Activated CD4-positive, alpha-beta T cell treated with anti-CD3 and anti-CD28 coated beads, Interleukin-10, Interleukin-2, amounts not matched to agents 100 ng/mL and 50 ng/mL, durations not matched to agents 16 hours and 8 hours (primary cell): Measurements from ENCODE around the gene PNMA6F.
"Not testable (repeated sequence)": the region's sequence is repeated elsewhere in the genome, so short reads cannot be mapped to it uniquely, and the experiment has no call there.

ENCODE experiments used
- DNase-seq: peaks from one replicate; pipeline ENCODE4 v3.0.0-alpha.2; 2020

PNMA6F gene

DNA sequence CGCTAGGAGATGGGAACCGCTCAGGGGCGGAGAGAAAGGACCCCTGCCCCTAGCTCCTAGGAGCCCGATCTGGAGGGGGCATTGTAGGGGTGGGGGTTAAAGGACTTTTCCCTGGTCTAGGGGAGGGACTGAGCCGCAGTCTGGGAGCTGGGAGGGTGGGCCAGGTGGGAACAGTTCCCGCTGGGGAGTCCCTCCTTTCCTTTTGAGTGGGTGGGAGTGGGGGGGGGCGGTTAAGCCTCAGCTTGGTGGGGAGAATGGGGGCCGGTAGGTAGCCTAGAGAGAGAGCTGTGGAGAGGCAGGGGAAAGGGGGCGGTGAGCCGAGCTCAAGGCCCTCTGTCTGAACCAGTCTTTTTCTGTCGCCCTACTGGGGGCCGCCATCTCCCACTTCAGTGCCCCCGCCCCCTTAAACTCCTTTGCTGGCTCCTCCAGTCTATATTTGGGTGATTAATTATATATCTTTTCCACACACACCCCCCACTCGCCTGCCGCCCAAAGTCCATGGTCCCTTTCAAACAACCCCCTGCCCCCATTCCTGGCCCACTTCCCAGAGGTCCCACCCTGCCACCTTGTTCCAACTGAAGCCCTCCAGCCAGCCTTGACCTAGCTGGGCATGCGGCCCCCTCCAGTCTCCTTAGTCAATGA lies 13.2 kb upstream of the PNMA6F start:
- DNase-seq: no peak

DNA sequence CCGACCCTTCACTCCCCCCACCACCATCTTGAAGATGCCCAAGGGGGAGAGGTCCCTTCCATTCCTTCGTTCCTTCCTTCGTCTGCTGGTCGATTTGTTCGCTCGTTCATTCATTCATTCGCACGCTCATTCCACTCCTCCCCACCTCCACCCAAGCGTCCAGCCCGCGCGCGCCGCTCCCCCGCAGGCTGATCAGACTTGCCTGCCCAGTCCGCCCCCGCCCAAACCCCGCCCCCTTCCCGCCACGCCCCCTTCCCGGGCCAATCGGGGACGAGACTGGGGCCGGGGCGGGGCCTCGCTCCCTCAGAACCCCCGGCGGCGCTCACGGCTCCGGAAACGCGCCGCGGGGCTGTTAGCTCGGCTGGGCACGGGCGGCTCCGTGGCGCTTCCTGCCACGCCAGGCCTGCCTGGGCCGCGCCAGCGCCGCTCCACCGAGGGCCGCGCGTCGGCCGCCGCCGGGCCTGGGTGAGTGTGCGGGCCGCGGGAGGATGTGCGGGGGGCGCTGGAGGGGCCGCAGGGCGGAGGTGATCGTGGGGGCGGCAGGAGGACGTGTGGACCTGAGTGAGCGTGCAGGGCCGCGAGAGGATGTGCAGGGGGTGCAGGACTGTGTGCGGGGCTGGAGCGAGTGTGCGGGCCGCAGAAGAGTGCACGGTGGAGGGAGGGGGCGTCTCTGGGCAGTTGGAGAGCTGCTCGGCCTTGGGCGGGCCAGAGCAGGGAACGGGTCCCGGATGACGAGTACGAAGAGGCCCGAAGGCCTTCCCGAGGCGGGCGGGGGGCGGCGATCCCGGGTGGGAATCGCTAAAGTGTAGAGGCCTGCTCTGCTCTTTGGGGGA lies 12.5 kb upstream of the PNMA6F start, which contains the start of gene ZNF275:
Gene ZNF275 (plus strand): TSS at position 333 of the 833 bp plus-strand sequence. CDS start 2,527 bp downstream, outside the sequence.
- peak; percentile 83 for DNase-seq

DNA sequence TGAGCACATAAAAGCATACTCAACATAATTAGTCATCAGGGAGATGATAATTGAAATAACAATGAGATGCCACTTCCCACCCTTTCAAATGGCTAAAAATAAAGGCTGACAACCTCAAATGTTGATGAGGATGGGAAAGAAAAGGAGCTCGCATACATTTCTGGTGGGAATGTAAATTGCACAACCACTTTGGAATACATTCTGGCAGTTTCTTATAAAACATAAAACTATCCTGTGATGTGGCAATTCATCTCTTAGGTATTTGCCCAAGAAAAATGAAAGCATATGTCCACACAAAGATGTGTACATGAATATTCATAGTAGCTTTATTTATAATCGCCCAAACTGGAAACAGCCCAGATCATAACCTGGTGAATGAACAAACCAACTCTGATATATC lies 11.7 kb upstream of the PNMA6F start:
- DNase-seq: no peak

DNA sequence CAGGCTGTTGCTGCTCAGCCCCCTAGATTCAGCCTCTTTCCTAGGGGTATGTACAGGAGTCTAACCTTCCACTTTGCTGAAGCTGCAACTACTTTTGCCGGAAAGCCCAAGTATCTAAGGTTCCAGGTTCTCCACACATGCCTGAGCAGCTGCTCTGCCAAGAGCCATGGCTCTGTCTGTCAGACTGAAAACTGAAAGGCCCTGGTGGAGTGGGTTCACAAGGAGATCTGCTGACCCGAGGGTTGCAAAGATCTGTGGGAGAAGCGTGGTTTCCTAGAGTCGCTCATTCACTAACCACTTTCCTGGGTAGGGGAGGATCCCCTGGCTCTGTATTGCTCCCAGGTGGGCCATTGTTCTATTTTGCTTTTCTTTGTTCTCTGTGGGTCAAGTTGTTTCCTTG lies 6.0 kb upstream of the PNMA6F start:
- DNase-seq: no peak

DNA sequence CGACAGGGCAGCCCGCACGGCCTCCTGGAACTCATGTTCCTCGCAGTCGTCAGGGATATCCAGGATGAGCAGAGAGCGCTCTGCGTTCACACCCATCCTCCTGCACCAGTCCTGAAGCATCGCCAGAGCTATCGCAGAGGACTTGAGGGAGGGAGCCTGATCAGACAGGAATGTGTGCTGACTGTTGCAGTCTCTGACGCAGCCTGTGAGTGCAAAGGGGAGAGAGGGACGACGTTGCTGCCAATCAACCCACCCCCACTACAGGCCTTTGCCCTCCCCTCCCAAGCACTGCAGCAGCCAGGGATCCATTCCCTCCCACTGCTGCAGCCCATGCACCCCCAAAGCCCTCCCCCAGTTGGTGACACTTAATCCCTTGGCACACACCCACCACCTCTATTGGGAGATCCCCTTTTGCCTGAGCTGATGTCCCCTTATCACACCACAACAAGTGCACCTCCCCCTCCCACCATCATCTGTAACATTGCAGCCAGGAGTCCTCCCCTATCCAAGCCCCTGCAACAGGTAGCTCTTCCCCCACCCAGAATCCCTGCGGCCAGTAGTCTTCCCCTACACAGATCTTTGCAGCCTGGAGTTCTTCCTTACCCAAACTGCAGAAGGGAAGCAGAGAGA lies 897 bp downstream of the PNMA6F start:
- DNase-seq: no peak

DNA sequence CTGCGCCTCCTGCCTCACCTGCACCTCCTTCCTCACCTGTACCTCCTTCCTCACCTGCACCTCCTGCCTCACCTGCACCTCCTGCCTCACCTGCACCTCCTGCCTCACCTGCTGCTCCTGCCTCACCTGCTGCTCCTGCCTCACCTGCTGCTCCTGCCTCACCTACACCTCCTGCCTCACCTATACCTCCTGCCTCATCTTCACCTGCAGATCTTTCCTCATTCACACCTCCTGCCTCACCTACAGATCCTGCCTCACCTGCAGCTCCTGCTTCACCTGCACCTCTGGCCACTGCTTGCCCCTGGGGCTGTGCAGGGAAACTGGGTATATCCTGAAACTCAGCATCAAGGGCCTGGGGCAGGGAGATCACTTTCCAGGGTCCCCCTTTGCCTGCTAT lies 1.5 kb downstream of the PNMA6F start:
- DNase-seq: not testable (repeated sequence)

DNA sequence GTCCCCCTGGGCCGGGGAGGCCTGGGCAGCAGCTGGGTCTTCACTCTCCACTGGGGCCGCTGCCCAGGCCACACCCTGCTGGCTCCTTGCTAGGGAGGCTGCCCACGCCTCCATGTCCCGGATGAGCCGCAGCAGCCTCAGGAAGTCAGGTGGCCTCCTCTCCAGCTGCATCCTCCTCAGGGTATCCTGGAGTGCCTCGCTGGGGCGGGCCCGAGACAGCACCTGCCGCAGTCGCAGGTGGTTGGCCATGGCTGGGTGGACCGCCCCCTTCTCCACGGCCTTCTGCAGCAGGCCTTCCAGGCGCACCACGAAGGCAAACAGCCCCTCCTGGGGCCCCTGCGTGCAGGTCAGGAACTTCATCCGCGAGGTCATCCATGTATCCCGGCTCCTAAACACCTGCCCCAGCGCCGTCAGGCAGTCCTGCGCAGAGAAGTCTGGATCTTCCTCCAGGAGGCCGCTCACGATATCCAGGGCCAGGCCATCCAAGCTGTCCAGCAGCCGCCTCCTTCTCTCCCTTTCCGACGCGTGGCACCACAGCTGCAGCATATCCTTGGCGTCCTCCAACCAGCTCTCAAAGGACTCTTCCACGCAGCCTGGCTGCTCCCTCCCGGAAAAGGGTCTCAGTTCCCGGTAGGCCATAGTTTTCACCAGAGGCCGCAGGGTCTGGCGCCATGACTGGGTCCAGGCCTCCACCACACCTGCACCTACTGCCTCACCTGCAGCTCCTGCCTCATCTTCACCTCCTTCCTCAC lies 2.1 kb downstream of the PNMA6F start:
- no peak for DNase-seq

DNA sequence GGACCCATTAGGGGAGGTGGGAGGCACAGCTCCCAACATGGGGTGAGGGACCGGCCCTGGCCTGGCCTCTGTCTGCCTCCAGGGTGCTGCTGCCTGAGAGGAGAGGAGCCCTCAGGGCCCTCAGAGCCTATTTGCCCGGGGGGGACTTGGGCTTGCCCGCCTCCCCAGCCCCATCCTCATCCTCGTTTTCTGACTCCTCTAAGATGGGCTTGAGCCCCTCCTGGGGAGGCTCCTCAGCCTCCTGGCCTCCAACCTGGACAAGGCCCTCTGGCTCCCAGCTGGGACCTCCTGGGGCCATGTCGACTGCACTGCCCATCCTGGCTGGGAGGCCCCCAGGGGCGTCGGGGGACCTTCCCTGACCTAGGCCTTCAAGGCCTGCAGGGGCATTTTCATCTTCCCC lies 2.8 kb downstream of the PNMA6F start:
- DNase-seq: no peak

DNA sequence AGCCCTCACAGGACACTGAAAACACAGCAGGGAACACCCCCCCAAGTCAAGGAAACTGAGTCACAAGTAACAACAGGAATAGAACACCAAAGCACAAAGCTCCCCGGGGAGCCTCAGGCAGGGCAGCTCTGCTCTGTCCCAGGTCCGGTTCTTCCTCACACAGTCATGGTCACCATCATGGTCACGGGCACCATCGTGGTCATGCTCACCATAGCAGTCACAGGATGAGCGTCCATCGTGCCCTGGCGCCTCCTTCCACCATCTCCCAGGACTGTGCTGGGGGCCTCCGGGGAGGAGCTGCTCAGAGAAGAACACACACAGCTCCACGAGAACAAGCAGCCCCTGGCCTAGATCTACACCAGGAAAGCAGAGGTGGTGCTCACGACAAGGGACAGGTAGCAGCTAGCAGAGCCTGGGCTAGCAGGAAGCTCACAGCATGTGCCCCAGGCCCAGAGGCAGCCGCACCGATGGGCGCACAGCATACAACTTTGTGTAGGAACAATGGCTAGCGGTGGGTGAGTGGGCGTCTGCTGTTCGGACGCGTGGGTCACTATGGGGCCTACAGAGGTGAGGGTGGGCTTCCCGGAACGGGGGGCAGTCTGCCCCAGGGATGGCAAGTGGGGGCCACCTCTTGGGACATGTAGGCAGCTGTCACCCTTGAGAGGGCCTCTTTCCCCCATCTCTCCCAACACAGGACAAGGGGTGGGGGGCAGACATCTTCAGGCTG lies 3.4 kb downstream of the PNMA6F start:
- no peak for DNase-seq

DNA sequence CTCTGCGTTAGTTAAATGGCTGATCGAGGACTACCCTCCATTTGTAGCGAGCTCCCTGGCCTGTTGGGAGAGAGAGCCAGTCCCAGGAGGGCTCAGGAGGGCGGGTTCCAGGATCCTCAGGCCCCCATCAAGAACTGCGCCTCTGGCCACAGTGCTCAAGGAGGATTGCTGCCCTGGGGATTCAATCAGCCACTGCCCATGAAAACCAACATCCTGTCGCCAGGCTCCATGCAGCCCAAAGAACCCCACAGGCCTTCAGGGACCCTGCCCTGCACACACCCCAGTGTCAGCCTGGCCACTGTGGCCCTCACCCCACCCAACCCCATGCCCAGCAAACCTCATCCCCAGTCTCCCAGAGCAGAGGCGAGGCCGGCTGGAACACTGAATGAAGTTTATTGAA lies 4.3 kb downstream of the PNMA6F start:
- no peak for DNase-seq

DNA sequence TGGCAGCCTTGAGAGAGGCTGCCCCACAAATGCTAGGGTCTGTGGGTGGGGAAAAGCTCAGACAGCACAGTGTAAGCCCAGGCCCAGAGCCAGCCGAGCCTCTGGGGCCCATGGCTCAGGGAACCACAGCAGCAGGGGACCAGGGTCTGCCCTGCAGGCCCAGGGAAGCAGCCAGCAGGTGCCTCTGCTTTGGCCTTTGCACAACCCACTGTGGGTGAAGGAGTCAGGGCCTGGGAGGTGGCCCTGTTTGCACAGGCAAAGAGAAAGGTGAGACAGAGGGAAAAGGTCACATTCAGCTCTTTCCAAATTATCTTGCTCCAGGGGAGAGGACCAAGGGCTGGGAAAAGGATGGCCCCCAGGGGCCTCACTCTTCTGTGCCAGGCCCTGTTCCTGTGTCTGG lies 8.7 kb downstream of the PNMA6F start:
- DNase-seq: no peak

DNA sequence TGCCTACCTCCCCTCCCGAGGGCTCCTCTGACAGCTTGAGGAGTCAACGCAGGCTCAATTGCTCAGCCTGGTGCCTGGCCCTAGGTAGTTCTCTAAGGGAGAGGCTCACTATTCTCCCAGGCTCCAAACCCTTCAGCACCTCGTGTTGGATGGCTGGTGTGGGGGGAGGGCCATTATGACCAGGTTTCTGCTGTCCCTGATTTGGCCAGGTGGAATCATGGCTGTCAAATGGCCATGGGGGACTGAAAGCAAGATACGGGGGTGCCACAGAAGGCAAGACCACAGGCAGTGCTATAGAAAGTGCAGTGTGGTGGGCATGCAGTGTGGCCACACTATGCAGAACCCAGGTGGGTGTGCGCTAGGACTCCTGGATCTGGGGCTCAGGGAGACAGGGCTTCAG lies 9.5 kb downstream of the PNMA6F start:
- no peak for DNase-seq

DNA sequence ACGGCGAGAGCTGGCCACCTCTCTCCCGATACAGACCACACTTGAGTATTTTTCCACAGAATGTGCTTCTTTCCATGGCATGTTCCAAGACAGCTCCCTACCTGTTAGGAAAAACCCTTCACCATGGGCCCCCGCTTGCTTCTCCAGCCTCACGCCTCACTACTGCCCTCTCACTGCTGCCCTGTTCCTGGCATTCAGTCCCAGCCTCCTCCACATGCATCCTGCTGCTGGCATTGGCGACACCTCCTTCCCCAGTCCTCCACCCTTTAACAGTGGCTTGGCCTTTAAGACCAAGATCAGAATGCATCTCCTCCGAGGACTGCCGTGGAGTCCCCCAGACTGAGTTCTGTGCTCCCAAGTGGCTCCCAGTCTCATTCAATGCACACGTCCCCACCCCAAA lies 10.7 kb downstream of the PNMA6F start:
- no peak for DNase-seq

DNA sequence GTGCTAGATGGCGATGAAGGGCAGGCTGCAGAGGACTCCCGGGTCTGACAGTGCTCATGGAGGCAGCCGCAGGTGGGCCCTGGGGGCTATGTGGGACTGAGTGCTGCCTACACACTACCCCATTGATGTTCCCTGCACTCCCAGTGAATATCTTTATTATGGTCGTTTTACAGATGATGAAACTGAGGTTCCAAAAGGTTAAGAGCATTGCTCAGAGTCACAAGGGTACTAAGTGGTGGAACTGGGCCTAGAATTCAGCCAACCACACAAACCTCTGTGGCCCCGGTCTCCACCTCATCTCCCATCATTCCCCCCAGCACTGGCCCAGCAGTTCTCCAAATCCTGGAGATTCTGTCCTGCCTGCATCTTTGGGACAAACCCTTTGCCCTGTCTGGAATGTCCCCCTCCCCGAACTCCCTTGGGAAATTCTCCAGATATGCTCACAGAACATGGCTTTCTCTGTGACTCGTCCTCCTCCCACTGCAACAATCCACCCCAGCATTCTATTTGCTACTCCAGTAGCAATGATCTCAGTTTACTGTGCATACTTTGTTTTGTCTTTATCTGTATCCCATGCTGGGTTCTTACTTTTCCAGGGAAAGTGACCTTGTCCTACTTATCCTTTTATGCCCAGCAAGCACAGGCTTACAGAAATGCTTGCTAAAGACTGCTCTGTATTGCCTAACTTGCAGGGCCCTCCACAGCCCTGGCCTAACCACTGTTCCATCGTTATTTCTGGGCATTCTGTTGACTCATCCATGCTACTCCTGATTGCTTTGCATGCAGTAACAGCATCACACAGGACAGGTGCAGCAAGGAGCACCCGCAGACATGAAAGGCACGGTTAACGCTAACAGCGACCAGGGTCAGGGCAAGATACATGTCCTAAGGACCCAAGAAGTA lies 14.0 kb downstream of the PNMA6F start:
- DNase-seq: no peak

DNA sequence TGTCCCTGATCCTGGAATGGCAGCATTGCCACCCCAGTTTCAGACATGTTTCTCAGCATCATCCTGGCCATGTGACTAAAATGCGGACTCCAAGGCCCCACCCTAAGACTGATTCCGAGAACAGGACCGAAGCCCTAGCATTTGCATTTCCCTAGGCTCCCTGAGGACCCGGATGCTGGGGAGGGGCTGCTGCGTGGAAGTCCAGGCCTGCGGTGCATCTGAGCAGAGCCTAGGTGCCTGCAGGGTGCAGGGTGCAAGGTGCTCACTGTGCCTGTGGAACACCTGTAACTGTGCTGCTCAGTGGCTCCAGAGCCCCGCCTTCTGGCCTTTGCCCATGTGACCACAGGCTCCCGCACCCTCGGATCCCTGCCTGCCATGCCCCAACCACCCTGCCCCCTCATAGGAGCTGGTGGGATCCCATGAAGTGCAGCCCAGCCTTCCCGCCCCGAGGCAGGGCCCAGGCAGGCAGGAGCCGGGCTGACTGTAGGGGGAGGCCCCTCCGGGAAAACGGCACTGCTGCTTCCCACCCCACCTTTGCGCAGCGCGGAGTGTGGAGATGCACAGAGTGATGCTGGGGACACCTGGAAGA lies 14.9 kb downstream of the PNMA6F start:
- no peak for DNase-seq

DNA sequence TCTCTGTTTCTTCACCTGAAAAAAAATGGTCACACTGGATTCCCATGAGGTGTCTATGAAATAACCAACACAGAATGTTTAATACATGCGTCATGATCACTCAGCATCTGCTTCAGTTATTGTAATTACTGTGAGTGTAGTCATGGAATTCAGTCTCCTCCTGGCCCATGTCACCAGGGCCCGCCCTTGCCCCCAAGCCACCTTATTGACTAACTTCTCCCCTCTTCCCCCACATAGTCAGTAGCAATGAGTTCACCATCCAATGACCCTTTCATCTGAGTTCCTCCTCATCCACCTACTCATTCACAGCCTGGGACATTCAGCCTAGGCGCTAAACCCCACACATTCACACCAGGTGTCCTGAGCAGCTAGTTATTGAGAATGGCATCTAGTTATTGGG lies 15.6 kb downstream of the PNMA6F start:
- no peak for DNase-seq

DNA sequence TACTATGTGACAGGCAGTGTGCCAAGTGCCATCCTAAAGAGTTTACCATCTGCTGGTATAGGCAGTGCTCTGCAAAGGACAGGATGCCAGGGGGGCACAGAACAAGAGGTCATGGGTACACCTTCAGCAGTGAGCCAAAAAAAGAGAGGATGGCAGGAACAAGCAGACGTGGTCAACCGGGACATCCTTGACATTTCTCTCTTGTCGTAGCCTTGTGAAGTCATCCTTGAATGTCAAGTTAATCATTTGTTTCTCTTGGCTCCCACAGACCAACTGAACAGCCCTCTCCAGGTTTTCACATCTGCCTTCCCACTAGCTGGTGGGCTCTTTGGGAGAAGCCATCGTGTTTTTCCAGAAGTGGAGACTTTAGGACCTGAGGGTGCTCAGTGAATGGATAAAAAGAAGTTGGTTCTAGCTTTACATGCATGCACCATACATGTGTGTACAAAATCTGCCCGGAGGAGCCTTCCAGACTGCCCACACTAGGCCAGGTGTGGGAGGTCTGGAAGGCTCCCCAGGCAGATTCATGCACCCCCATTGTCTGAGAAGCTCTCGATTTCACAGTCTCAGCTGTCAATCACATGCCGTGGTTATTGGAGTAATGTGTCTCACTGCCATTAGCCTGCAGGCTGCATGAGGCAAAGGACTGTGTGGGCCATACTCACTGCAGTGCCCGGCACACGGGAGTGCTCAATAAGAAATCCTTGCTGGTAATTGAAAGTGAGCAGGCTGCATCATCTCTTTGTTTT lies 16.4 kb downstream of the PNMA6F start:
- no peak for DNase-seq

DNA sequence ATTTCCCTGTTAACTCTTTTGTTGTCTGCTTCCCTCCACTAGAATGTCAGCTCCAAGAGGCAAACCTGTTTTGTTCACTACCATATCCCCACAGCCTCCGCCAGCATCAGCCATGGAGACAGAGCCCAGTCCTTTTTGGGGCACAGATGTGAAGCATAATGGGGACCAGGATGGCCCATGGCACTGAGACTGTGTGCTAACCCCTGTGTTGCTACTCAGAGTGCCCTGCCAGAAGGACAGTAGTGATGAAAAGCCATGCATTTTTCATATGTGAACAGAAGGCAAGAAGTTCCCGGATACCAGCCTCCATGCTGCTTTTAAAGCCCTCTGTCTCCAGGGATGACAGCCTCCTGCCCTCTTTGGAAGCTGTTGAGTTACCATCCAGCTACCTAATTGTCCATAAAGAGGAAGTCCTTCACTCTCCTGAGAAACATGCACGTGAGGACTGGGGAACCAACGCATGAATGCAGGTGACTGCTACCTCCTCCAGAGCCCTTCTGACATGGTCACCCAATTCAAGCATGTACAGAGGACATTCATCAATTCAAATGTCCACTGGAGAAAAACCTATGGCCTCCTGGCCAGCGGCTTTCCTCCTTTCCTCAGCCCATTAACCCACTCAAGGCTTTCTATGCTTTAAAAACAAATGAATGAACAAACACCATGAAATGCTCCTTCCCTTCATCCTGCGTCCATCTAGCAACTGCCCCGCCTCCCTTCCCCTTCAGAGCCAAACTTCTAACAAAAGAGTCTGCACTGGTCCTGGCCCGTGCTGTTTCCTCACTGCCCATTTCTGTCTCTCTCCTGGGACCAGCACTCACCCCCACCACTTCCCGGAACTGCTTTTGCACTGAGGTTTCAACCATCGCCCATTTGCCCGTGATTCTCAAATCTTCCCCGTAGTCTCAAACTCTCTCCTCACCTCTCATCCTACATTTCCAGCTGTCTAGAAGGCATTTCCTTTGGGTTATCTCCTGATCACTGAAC lies 18.0 kb downstream of the PNMA6F start:
- no peak for DNase-seq

DNA sequence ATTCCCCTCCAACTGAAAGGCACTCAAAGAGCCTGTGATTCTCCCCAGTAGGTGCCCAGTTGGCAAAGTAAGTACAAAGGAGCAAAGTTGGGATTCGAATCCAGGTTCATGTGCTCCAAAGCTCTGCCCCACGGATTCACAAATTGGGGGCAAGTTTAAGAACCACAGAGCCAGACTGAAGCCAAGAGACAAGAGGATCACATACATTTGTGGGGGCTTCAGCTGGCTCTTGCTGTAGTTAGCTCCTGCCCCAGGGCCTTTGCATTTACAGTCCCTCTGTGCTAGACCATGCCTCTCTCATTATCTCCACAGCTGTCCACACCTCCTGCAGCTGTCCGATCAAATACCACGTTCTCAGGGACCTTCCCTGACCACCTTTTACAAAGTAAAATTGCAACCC lies 18.8 kb downstream of the PNMA6F start:
- DNase-seq: no peak
